Measurements from ENCODE around the gene RNF180.

RNF180 gene

GRCh38 chr5:64165500-64166200, at the start of gene RNF180:
Gene RNF180 (plus strand): TSS chr5:64165843. CDS start chr5:64200808, 34,965 bp downstream.
- H3K36me3 ChIP-seq (ENCODE audit: insufficient read depth, low read length) = no peaks in the 10 kb centered on the region
- no peak for TF ChIP-seq POLR2AphosphoS5 (IDR thresholded peaks at IDR 0.05; ENCODE audit: borderline replicate concordance, low read depth, low read length)
- TF ChIP-seq FOXP2 (optimal IDR thresholded peaks at IDR 0.05; ENCODE audit: control extremely low read depth, extremely low read length, insufficient read depth) = no peak
- peak; percentile 86 for TF ChIP-seq EZH2 (IDR thresholded peaks at IDR 0.05)
- DNase-seq (ENCODE audit: low read depth, low spot score) = no peak
- no peak within 1 kb of the TSS for H3K9ac ChIP-seq (ENCODE audit: insufficient read length)
- H3K4me3 ChIP-seq = peak within 1 kb of the TSS; percentile 72
- H3K9me3 ChIP-seq (ENCODE audit: low read depth, low read length) = no peaks in the 10 kb centered on the region
- H3K27ac ChIP-seq = no peak within 1 kb of the TSS

- no peaks in the 10 kb centered on the region for H3K9me3 ChIP-seq (ENCODE audit: low read depth, low read length)
- no peak overlapping the region for H3K4me3 ChIP-seq
- H3K27ac ChIP-seq = no peak overlapping the region
- H3K9ac ChIP-seq (ENCODE audit: insufficient read length) = no peak overlapping the region
- no peak for DNase-seq (ENCODE audit: low read depth, low spot score)
- TF ChIP-seq POLR2AphosphoS5 (IDR thresholded peaks at IDR 0.05; ENCODE audit: borderline replicate concordance, low read depth, low read length) = no peak
- TF ChIP-seq EZH2 (IDR thresholded peaks at IDR 0.05) = no peak
- TF ChIP-seq FOXP2 (optimal IDR thresholded peaks at IDR 0.05; ENCODE audit: control extremely low read depth, extremely low read length, insufficient read depth) = no peak
- no peaks in the 10 kb centered on the region for H3K36me3 ChIP-seq (ENCODE audit: insufficient read depth, low read length)
Measured at GRCh38 chr5:64125521-64125920, 40.1 kb upstream of the RNF180 start.

GRCh38 chr5:64126202-64126741, 39.4 kb upstream of the RNF180 start:
- Histone ChIP-seq H3K27ac (no peak overlapping the region), H3K4me3 (no peak overlapping the region)
- no peak for DNase-seq (ENCODE audit: low read depth, low spot score)

GRCh38 chr5:64140018-64140417, 25.6 kb upstream of the RNF180 start:
- no peaks in the 10 kb centered on the region for H3K9me3 ChIP-seq (ENCODE audit: low read depth, low read length)
- H3K4me3 ChIP-seq = no peak overlapping the region
- TF ChIP-seq POLR2AphosphoS5 (IDR thresholded peaks at IDR 0.05; ENCODE audit: borderline replicate concordance, low read depth, low read length) = no peak
- TF ChIP-seq EZH2 (IDR thresholded peaks at IDR 0.05) = no peak
- no peak for TF ChIP-seq FOXP2 (optimal IDR thresholded peaks at IDR 0.05; ENCODE audit: control extremely low read depth, extremely low read length, insufficient read depth)
- H3K36me3 ChIP-seq (ENCODE audit: insufficient read depth, low read length) = no peaks in the 10 kb centered on the region
- no peak for DNase-seq (ENCODE audit: low read depth, low spot score)
- no peak overlapping the region for H3K27ac ChIP-seq
- no peak overlapping the region for H3K9ac ChIP-seq (ENCODE audit: insufficient read length)

More at GRCh38 chr5:64126202-64126741, 39.4 kb upstream of the RNF180 start:
- Histone ChIP-seq H3K9ac (ENCODE audit: insufficient read length) (no peak overlapping the region), H3K9me3 (ENCODE audit: low read depth, low read length) (no peaks in the 10 kb centered on the region), H3K36me3 (ENCODE audit: insufficient read depth, low read length) (no peaks in the 10 kb centered on the region)
- TF ChIP-seq EZH2 (IDR thresholded peaks at IDR 0.05) (no peak), FOXP2 (optimal IDR thresholded peaks at IDR 0.05; ENCODE audit: control extremely low read depth, extremely low read length, insufficient read depth) (no peak), POLR2AphosphoS5 (IDR thresholded peaks at IDR 0.05; ENCODE audit: borderline replicate concordance, low read depth, low read length) (no peak)

- H3K27ac ChIP-seq = no peak overlapping the region
- TF ChIP-seq FOXP2 (optimal IDR thresholded peaks at IDR 0.05; ENCODE audit: control extremely low read depth, extremely low read length, insufficient read depth) (no peak), POLR2AphosphoS5 (IDR thresholded peaks at IDR 0.05; ENCODE audit: borderline replicate concordance, low read depth, low read length) (no peak), EZH2 (IDR thresholded peaks at IDR 0.05) (no peak)
- no peak for DNase-seq (ENCODE audit: low read depth, low spot score)
Measured at GRCh38 chr5:64144425-64145215, 21.0 kb upstream of the RNF180 start.

GRCh38 chr5:64145216-64145895, 20.3 kb upstream of the RNF180 start:
- no peak overlapping the region for H3K27ac ChIP-seq
- no peaks in the 10 kb centered on the region for H3K36me3 ChIP-seq (ENCODE audit: insufficient read depth, low read length)
- no peak overlapping the region for H3K9ac ChIP-seq (ENCODE audit: insufficient read length)
- no peak for TF ChIP-seq POLR2AphosphoS5 (IDR thresholded peaks at IDR 0.05; ENCODE audit: borderline replicate concordance, low read depth, low read length)
- no peak for TF ChIP-seq FOXP2 (optimal IDR thresholded peaks at IDR 0.05; ENCODE audit: control extremely low read depth, extremely low read length, insufficient read depth)
- no peak for TF ChIP-seq EZH2 (IDR thresholded peaks at IDR 0.05)
- H3K4me3 ChIP-seq = no peak overlapping the region
- H3K9me3 ChIP-seq (ENCODE audit: low read depth, low read length) = no peaks in the 10 kb centered on the region
- DNase-seq (ENCODE audit: low read depth, low spot score) = no peak

More at GRCh38 chr5:64144425-64145215, 21.0 kb upstream of the RNF180 start:
- no peak overlapping the region for H3K9ac ChIP-seq (ENCODE audit: insufficient read length)
- no peak overlapping the region for H3K4me3 ChIP-seq
- no peaks in the 10 kb centered on the region for H3K9me3 ChIP-seq (ENCODE audit: low read depth, low read length)
- no peaks in the 10 kb centered on the region for H3K36me3 ChIP-seq (ENCODE audit: insufficient read depth, low read length)

GRCh38 chr5:64147379-64147778, 18.3 kb upstream of the RNF180 start:
- no peak overlapping the region for H3K4me3 ChIP-seq
- H3K9me3 ChIP-seq (ENCODE audit: low read depth, low read length) = no peaks in the 10 kb centered on the region
- no peak for TF ChIP-seq FOXP2 (optimal IDR thresholded peaks at IDR 0.05; ENCODE audit: control extremely low read depth, extremely low read length, insufficient read depth)
- TF ChIP-seq EZH2 (IDR thresholded peaks at IDR 0.05) = no peak
- no peak for TF ChIP-seq POLR2AphosphoS5 (IDR thresholded peaks at IDR 0.05; ENCODE audit: borderline replicate concordance, low read depth, low read length)
- H3K27ac ChIP-seq = no peak overlapping the region
- H3K36me3 ChIP-seq (ENCODE audit: insufficient read depth, low read length) = no peaks in the 10 kb centered on the region
- no peak overlapping the region for H3K9ac ChIP-seq (ENCODE audit: insufficient read length)
- no peak for DNase-seq (ENCODE audit: low read depth, low spot score)
